Stimulated activated memory B cell treated with anti-CD40 and anti-IgM and Interleukin-4, amounts not matched to agents 10 μg/mL and 1 μg/mL and 100 μg/mL, for 72 hours (primary cell): ENCODE measurements around the gene RAI1.
"Not testable (repeated sequence)": the region's sequence is repeated elsewhere in the genome, so short reads cannot be mapped to it uniquely, and the experiment has no call there.

Experiments used
- ATAC-seq: fragments of 150-1000 bp; cut with Tn5 transposase; 2 replicates; pipeline ENCODE4 v1.10.0; 2021
- H3K27ac Mint-ChIP-seq: one replicate; pipeline ENCODE4 v1.8.0; 2022; ENCODE audit warnings: mild to moderate bottlenecking, mixed read lengths
- H3K27me3 Mint-ChIP-seq: one replicate; pipeline ENCODE4 v1.8.0; 2022; ENCODE audit warnings: mixed read lengths
- H3K36me3 Mint-ChIP-seq: one replicate; pipeline ENCODE4 v1.8.0; 2022; ENCODE audit warnings: mixed read lengths
- H3K4me1 Mint-ChIP-seq: one replicate; pipeline ENCODE4 v1.8.0; 2022; ENCODE audit warnings: mixed read lengths
- H3K4me3 Mint-ChIP-seq: one replicate; pipeline ENCODE4 v1.8.0; 2022; ENCODE audit warnings: mild to moderate bottlenecking, moderate library complexity, mixed read lengths
- H3K9me3 Mint-ChIP-seq: one replicate; pipeline ENCODE4 v1.8.0; 2022; ENCODE audit warnings: mixed read lengths

Gene RAI1

GRCh38 chr17:17681187-17681743 is at the start of gene RAI1:
RAI1 (plus strand) TSS chr17:17681458; CDS start chr17:17792949, 111,491 bp downstream.
- H3K4me3 Mint-ChIP-seq, result peak within 1 kb of the TSS; percentile 89
- ATAC-seq, result peak; percentile 76
- no peaks in the 10 kb centered on the region for H3K9me3 Mint-ChIP-seq
- H3K36me3 Mint-ChIP-seq, result no peaks in the 10 kb centered on the region
- peak within 1 kb of the TSS; percentile 96 for H3K27ac Mint-ChIP-seq
- no peaks in the 10 kb centered on the region for H3K27me3 Mint-ChIP-seq
- H3K4me1 Mint-ChIP-seq, result peaks cover 48% of the 10 kb centered on the region

- H3K4me3 Mint-ChIP-seq, H3K36me3 Mint-ChIP-seq, H3K27me3 Mint-ChIP-seq, ATAC-seq, H3K27ac Mint-ChIP-seq: not testable (repeated sequence)
- Mint-ChIP-seq H3K4me1 (peaks cover 14% of the 10 kb centered on the region), H3K9me3 (peaks cover 11% of the 10 kb centered on the region)
These were observed 48.6 kb upstream of the RAI1 start for GRCh38 chr17:17632690-17633089.

- H3K27me3 Mint-ChIP-seq, result peaks cover 13% of the 10 kb centered on the region
These were observed 47.9 kb upstream of the RAI1 start for GRCh38 chr17:17633310-17633709.

GRCh38 chr17:17635126-17635525 is 46.1 kb upstream of the RAI1 start:
- no peak for ATAC-seq
- H3K36me3 Mint-ChIP-seq, result peaks cover 6% of the 10 kb centered on the region
- no peaks in the 10 kb centered on the region for H3K4me1 Mint-ChIP-seq
- H3K4me3 Mint-ChIP-seq, result no peak overlapping the region
- H3K27ac Mint-ChIP-seq, result no peak overlapping the region
- H3K27me3 Mint-ChIP-seq, result peaks cover 21% of the 10 kb centered on the region
- H3K9me3 Mint-ChIP-seq, result peaks cover 11% of the 10 kb centered on the region

More at GRCh38 chr17:17633310-17633709, 47.9 kb upstream of the RAI1 start:
- ATAC-seq, result no peak
- H3K4me1 Mint-ChIP-seq, result peaks cover 13% of the 10 kb centered on the region
- peaks cover 11% of the 10 kb centered on the region for H3K9me3 Mint-ChIP-seq
- H3K36me3 Mint-ChIP-seq, result peaks cover 6% of the 10 kb centered on the region
- H3K4me3 Mint-ChIP-seq, result no peak overlapping the region
- H3K27ac Mint-ChIP-seq, result no peak overlapping the region

- not testable (repeated sequence) for H3K27ac Mint-ChIP-seq, H3K36me3 Mint-ChIP-seq, H3K4me3 Mint-ChIP-seq, H3K4me1 Mint-ChIP-seq, ATAC-seq
- Mint-ChIP-seq H3K27me3 (peaks cover 21% of the 10 kb centered on the region), H3K9me3 (peaks cover 11% of the 10 kb centered on the region)
These were observed 45.6 kb upstream of the RAI1 start for GRCh38 chr17:17635537-17636271.

GRCh38 chr17:17636272-17636885 is 44.9 kb upstream of the RAI1 start:
- Mint-ChIP-seq H3K4me3 (no peak overlapping the region), H3K36me3 (peaks cover 6% of the 10 kb centered on the region), H3K9me3 (peaks cover 11% of the 10 kb centered on the region), H3K27me3 (peaks cover 21% of the 10 kb centered on the region), H3K4me1 (no peaks in the 10 kb centered on the region), H3K27ac (no peak overlapping the region)
- ATAC-seq, result no peak

GRCh38 chr17:17638467-17638866 is 42.8 kb upstream of the RAI1 start:
- H3K27ac Mint-ChIP-seq, result no peak overlapping the region
- peaks cover 6% of the 10 kb centered on the region for H3K36me3 Mint-ChIP-seq
- no peak for ATAC-seq
- H3K27me3 Mint-ChIP-seq, result peaks cover 20% of the 10 kb centered on the region
- no peaks in the 10 kb centered on the region for H3K4me1 Mint-ChIP-seq
- no peak overlapping the region for H3K4me3 Mint-ChIP-seq
- H3K9me3 Mint-ChIP-seq, result peaks cover 11% of the 10 kb centered on the region

GRCh38 chr17:17639661-17640270 is 41.5 kb upstream of the RAI1 start:
- H3K27ac Mint-ChIP-seq, H3K36me3 Mint-ChIP-seq, ATAC-seq, H3K4me1 Mint-ChIP-seq, H3K4me3 Mint-ChIP-seq: not testable (repeated sequence)
- Mint-ChIP-seq H3K9me3 (peaks cover 11% of the 10 kb centered on the region), H3K27me3 (peaks cover 21% of the 10 kb centered on the region)

GRCh38 chr17:17641621-17642409 is 39.4 kb upstream of the RAI1 start:
- peaks cover 1% of the 10 kb centered on the region for H3K36me3 Mint-ChIP-seq
- H3K9me3 Mint-ChIP-seq, result peaks cover under 1% of the 10 kb centered on the region
- peak; percentile 86 for ATAC-seq
- no peak overlapping the region for H3K27ac Mint-ChIP-seq
- H3K4me1 Mint-ChIP-seq, result no peaks in the 10 kb centered on the region
- no peak overlapping the region for H3K4me3 Mint-ChIP-seq
- peaks cover 32% of the 10 kb centered on the region for H3K27me3 Mint-ChIP-seq

GRCh38 chr17:17645148-17645547 is 36.1 kb upstream of the RAI1 start:
- not testable (repeated sequence) for H3K9me3 Mint-ChIP-seq, H3K27ac Mint-ChIP-seq, H3K4me3 Mint-ChIP-seq, ATAC-seq, H3K4me1 Mint-ChIP-seq, H3K36me3 Mint-ChIP-seq
- peaks cover 31% of the 10 kb centered on the region for H3K27me3 Mint-ChIP-seq

- Mint-ChIP-seq H3K4me3 (no peak overlapping the region), H3K9me3 (peaks cover 8% of the 10 kb centered on the region), H3K36me3 (no peaks in the 10 kb centered on the region), H3K4me1 (no peaks in the 10 kb centered on the region), H3K27me3 (peaks cover 31% of the 10 kb centered on the region), H3K27ac (no peak overlapping the region)
- ATAC-seq, result no peak
These were observed 35.3 kb upstream of the RAI1 start for GRCh38 chr17:17645961-17646360.

- H3K36me3 Mint-ChIP-seq, result no peaks in the 10 kb centered on the region
- H3K27ac Mint-ChIP-seq, result no peak overlapping the region
- no peak for ATAC-seq
- no peak overlapping the region for H3K4me3 Mint-ChIP-seq
- H3K9me3 Mint-ChIP-seq, result peaks cover 8% of the 10 kb centered on the region
- peaks cover 31% of the 10 kb centered on the region for H3K27me3 Mint-ChIP-seq
- no peaks in the 10 kb centered on the region for H3K4me1 Mint-ChIP-seq
These were observed 33.6 kb upstream of the RAI1 start for GRCh38 chr17:17647524-17648178.

GRCh38 chr17:17648762-17649161 is 32.5 kb upstream of the RAI1 start:
- no peaks in the 10 kb centered on the region for H3K36me3 Mint-ChIP-seq
- no peak overlapping the region for H3K27ac Mint-ChIP-seq
- no peak for ATAC-seq
- no peak overlapping the region for H3K4me3 Mint-ChIP-seq
- peaks cover 8% of the 10 kb centered on the region for H3K9me3 Mint-ChIP-seq
- no peaks in the 10 kb centered on the region for H3K4me1 Mint-ChIP-seq
- H3K27me3 Mint-ChIP-seq, result peaks cover 31% of the 10 kb centered on the region

GRCh38 chr17:17650959-17651358 is 30.3 kb upstream of the RAI1 start:
- peaks cover 5% of the 10 kb centered on the region for H3K36me3 Mint-ChIP-seq
- no peaks in the 10 kb centered on the region for H3K4me1 Mint-ChIP-seq
- peaks cover 12% of the 10 kb centered on the region for H3K9me3 Mint-ChIP-seq
- ATAC-seq, result no peak
- H3K4me3 Mint-ChIP-seq, result no peak overlapping the region
- H3K27ac Mint-ChIP-seq, result no peak overlapping the region
- H3K27me3 Mint-ChIP-seq, result peaks cover 32% of the 10 kb centered on the region
